GM12873 (cell line): ENCODE data around the gene AP3S2.

Experiments
- TF ChIP-seq, protein P1 (sequence below): IDR thresholded peaks from 2 replicates; pipeline ENCODE4 v1.5.1; 2012; ENCODE audit warnings: low read depth, mild to moderate bottlenecking, moderate library complexity, low read length, control low read depth; ENCODE audit not compliant: insufficient read depth; ENCODE audit errors: missing control alignments

AP3S2 gene

DNA sequence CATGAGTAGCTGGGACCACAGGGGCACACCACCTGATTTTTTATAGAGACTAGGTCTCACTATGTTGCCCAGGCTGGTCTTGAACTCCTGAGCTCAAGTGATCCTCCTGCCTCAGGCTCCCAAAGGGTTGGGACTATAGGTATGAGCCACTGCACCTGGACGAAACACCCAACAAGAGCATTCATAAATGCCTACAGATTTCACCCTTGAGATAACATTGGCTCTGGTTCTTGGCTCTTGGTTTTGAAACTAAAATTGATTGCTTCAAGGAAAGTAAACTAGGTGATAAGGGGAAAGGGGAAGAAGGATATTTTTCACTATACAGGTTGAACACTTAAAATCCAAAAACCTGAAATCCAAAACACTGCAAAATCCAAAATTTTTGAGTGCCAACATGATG is 10.3 kb downstream of the AP3S2 start:
- TF ChIP-seq, protein P1, sequence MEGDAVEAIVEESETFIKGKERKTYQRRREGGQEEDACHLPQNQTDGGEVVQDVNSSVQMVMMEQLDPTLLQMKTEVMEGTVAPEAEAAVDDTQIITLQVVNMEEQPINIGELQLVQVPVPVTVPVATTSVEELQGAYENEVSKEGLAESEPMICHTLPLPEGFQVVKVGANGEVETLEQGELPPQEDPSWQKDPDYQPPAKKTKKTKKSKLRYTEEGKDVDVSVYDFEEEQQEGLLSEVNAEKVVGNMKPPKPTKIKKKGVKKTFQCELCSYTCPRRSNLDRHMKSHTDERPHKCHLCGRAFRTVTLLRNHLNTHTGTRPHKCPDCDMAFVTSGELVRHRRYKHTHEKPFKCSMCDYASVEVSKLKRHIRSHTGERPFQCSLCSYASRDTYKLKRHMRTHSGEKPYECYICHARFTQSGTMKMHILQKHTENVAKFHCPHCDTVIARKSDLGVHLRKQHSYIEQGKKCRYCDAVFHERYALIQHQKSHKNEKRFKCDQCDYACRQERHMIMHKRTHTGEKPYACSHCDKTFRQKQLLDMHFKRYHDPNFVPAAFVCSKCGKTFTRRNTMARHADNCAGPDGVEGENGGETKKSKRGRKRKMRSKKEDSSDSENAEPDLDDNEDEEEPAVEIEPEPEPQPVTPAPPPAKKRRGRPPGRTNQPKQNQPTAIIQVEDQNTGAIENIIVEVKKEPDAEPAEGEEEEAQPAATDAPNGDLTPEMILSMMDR, result no peak

DNA sequence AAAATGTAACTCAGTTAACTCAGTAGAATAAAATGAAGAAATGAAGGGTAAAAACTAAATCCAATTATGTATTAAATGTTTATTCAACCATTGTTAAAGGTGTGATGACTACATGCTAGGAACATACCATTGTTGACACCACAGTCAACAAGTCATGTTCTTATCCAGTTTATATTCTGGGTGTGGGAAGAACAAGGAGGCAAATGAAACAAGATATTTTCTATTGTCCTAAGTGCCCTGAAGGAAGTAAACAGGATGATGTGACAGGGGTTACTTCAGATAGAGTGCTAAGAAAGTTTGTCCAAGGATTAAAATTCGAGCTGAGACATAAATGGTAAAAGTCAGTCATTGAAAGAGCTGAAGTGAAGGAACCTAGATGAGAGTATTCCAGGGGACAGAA is 13.1 kb downstream of the AP3S2 start:
- TF ChIP-seq, protein P1, result no peak

DNA sequence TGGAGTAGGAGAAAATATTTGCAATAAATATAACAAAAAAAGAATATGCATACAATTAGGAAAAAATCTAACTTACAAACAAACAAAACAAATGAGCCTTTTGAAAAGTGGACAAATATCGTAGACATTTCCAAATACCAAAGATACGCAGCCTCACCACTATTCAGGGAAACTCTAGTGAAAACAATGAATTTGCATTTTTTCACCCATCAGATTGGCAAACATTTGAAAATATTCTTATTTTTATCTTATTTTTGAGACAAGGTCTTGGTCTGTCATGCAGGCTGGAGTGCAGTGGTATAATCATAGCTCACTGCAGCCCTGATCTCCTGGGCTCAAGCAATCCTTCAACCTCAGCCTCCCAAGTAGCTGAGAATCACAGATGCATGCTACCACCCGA is 15.5 kb downstream of the AP3S2 start:
- TF ChIP-seq, protein P1, result no peak

DNA sequence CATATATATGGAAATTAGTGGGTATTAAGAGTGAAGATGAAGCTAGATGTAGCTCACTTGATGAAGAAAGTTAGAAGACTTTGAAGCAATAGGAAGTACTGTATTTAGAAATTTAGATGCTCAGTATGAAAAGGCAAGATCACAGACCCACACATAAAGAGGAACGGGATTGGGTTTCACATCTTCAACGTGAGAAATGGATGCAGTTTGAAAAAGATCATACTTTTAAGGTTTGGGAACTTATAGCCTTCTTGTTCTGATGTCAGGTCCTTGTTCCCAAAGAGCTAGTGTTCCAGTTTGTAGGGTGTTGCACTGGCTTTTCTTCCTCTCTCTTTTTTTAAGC is 16.7 kb downstream of the AP3S2 start:
- TF ChIP-seq, protein P1, result no peak

DNA sequence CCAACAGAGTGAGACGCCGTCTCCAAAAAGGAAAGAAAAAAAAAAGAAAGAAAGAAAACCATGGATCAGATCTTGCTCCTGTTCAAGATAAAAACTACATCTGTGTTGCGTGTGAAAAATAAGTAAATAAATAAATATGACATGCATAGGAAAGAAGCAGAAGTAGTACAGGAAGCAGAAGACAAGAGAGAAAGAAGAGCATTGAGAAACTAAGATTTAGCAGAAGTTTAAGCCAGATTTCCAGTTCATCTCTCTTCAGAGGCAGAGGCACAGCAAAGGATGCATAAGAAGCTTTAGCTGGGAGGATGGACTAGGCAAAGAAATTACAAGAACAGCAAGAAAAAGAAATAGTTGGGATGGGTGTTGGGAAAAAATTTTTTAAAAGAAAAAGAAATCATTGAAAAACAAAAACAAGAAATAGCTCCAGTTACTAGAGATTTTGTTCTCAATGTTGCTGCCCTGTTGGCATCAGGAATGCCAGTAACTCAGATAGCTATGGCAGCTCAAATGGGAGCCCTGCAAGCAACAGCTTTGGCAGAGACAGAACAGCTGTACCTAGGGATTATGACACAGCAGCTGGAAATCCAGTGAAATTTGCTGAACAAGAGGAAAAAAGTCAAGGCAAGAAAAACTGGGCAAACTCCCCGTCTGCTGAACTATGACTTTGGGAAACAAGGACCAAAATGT is 17.3 kb downstream of the AP3S2 start:
- TF ChIP-seq, protein P1, result no peak

DNA sequence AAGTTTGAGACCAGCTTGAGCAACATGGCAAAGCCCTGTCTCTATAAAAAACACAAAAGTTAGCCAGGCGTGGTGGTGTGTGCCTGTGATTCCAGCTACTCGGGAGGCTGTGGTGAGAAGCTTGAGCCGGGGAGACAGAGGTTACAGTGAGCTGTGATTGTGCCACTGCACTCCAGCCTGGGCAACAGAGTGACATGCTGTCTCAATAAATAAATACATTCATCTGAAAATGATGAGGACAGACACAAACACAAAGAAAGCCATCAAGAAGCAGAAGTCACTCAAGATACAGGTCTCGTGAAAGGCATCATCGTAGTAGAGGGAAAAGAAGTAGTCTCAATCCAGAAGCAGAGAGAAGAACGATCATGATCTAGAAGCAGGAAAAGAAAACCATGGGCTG is 18.1 kb downstream of the AP3S2 start:
- TF ChIP-seq, protein P1, result no peak

DNA sequence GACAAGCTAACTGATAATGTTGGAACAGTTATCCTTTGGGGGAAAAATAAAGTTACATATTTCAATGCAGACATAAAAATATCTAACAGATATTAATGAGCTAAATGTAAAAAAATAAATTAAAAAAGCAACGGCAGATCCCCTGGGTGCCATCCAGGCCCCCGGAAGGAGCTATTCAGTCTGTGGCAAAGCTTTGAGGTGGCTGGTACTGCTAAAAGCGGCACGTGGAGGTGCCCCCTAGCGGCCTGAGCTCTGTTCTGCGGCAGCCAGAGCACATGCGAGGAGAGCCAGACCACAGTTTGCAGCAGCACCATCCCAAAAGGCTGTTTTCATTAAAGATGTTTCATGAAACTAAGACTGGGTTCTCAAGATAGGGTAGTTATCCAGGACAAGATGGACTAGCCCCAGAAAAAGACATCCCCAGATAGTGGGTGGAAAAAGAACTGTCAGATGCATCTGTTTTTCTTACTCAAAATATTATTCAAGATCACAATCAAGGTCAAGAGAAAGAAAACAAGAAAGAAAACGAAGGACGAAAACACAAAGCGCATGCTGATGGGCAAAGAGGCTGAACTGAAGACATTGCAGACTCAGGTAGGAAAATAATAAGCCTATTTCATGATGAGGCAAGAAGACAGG is 18.7 kb downstream of the AP3S2 start:
- TF ChIP-seq, protein P1, result peak; percentile 95
